Fibroblast of skin of scalp (primary cell): ENCODE data around the gene ZAR1L.

ENCODE experiments used
- DNase-seq: peaks from one replicate; pipeline ENCODE4 v3.0.0-alpha.2; 2013

Gene ZAR1L

GRCh38 chr13:32300920-32301319 lies 14.2 kb downstream of the ZAR1L start:
- DNase-seq = no peak

- DNase-seq = no peak
Measured at GRCh38 chr13:32300406-32300805, 14.8 kb downstream of the ZAR1L start.

GRCh38 chr13:32299893-32300292 lies 15.3 kb downstream of the ZAR1L start:
- no peak for DNase-seq

GRCh38 chr13:32298695-32299094 lies 16.5 kb downstream of the ZAR1L start:
- DNase-seq = no peak

- DNase-seq = no peak
Measured at GRCh38 chr13:32297206-32297605, 18.0 kb downstream of the ZAR1L start.

- no peak for DNase-seq
Measured at GRCh38 chr13:32285633-32285965, 29.6 kb downstream of the ZAR1L start.

GRCh38 chr13:32284927-32285632 lies 30.1 kb downstream of the ZAR1L start:
- DNase-seq = peak; percentile 71

GRCh38 chr13:32282096-32282711 lies 33.0 kb downstream of the ZAR1L start:
- no peak for DNase-seq

GRCh38 chr13:32281096-32281495 lies 34.1 kb downstream of the ZAR1L start:
- DNase-seq = no peak

- no peak for DNase-seq
Measured at GRCh38 chr13:32278426-32278825, 36.7 kb downstream of the ZAR1L start.

GRCh38 chr13:32277839-32278238 lies 37.3 kb downstream of the ZAR1L start:
- no peak for DNase-seq

- no peak for DNase-seq
Measured at GRCh38 chr13:32272021-32272683, 43.0 kb downstream of the ZAR1L start.

- no peak for DNase-seq
Measured at GRCh38 chr13:32267836-32268439, 47.2 kb downstream of the ZAR1L start.

GRCh38 chr13:32266130-32266529 lies 49.0 kb downstream of the ZAR1L start:
- no peak for DNase-seq

- DNase-seq = no peak
Measured at GRCh38 chr13:32265726-32266125, 49.4 kb downstream of the ZAR1L start.

GRCh38 chr13:32264407-32264806 lies 50.8 kb downstream of the ZAR1L start:
- DNase-seq = no peak

GRCh38 chr13:32262619-32263018 lies 52.5 kb downstream of the ZAR1L start:
- no peak for DNase-seq

GRCh38 chr13:32262165-32262564 lies 53.0 kb downstream of the ZAR1L start:
- no peak for DNase-seq

- peak; percentile 80 for DNase-seq
Measured at GRCh38 chr13:32261567-32261966, 53.6 kb downstream of the ZAR1L start.

- DNase-seq = no peak
Measured at GRCh38 chr13:32259116-32259515, 56.0 kb downstream of the ZAR1L start.

GRCh38 chr13:32257649-32258048 lies 57.5 kb downstream of the ZAR1L start:
- no peak for DNase-seq

- no peak for DNase-seq
Measured at GRCh38 chr13:32256243-32256642, 58.9 kb downstream of the ZAR1L start.

GRCh38 chr13:32255724-32256109 lies 59.4 kb downstream of the ZAR1L start:
- DNase-seq = peak; percentile 19
